Measurements from ENCODE around the gene PCYT1A.
A peak's percentile ranks its signal among the peaks of the same experiment; 100 is the strongest.

Gene PCYT1A

GRCh38 chr3:196287440-196288140 lies at the start of gene PCYT1A:
Gene PCYT1A (minus strand): TSS chr3:196287726. CDS start chr3:196270531, 17,195 bp downstream.
- no peak for TF ChIP-seq CTCF (IDR thresholded peaks at IDR 0.05; ENCODE audit: low read depth, low read length)
- peak within 1 kb of the TSS; percentile 99 to 100 for H3K4me3 ChIP-seq (replicated peaks in 1 of 2; ENCODE audit: low read depth in 2 of 2, low read length in 2 of 2)
- peak; percentile 96 to 97 for DNase-seq (ENCODE audit: low read depth in 2 of 2)

GRCh38 chr3:196336319-196337145 lies 49.0 kb upstream of the PCYT1A start:
- peak in 1 of 2 donors; percentile 29 for DNase-seq (ENCODE audit: low read depth in 2 of 2)
- H3K4me3 ChIP-seq (replicated peaks in 1 of 2; ENCODE audit: low read depth in 2 of 2, low read length in 2 of 2), result no peak overlapping the region
- TF ChIP-seq CTCF (IDR thresholded peaks at IDR 0.05; ENCODE audit: low read depth, low read length), result no peak

- no peak overlapping the region for H3K4me3 ChIP-seq (replicated peaks in 1 of 2; ENCODE audit: low read depth in 2 of 2, low read length in 2 of 2)
- TF ChIP-seq CTCF (IDR thresholded peaks at IDR 0.05; ENCODE audit: low read depth, low read length), result no peak
- no peak for DNase-seq (ENCODE audit: low read depth in 2 of 2)
Observed at GRCh38 chr3:196335503-196335948, 48.0 kb upstream of the PCYT1A start.

- DNase-seq (ENCODE audit: low read depth in 2 of 2), result no peak
- TF ChIP-seq CTCF (IDR thresholded peaks at IDR 0.05; ENCODE audit: low read depth, low read length), result no peak
- H3K4me3 ChIP-seq (replicated peaks in 1 of 2; ENCODE audit: low read depth in 2 of 2, low read length in 2 of 2), result no peak overlapping the region
Observed at GRCh38 chr3:196334982-196335381, 47.5 kb upstream of the PCYT1A start.

GRCh38 chr3:196332168-196332567 lies 44.6 kb upstream of the PCYT1A start:
- DNase-seq (ENCODE audit: low read depth in 2 of 2), result no peak
- no peak overlapping the region for H3K4me3 ChIP-seq (replicated peaks in 1 of 2; ENCODE audit: low read depth in 2 of 2, low read length in 2 of 2)
- no peak for TF ChIP-seq CTCF (IDR thresholded peaks at IDR 0.05; ENCODE audit: low read depth, low read length)

GRCh38 chr3:196327405-196327804 lies 39.9 kb upstream of the PCYT1A start:
- DNase-seq (ENCODE audit: low read depth in 2 of 2), result no peak
- TF ChIP-seq CTCF (IDR thresholded peaks at IDR 0.05; ENCODE audit: low read depth, low read length), result no peak
- H3K4me3 ChIP-seq (replicated peaks in 1 of 2; ENCODE audit: low read depth in 2 of 2, low read length in 2 of 2), result no peak overlapping the region
